ENCODE data around the gene CSF3.

- TF ChIP-seq ZNF274 (IDR thresholded peaks at IDR 0.05; ENCODE audit: low read depth, low read length) (no peak), SUZ12 (IDR thresholded peaks at IDR 0.05; ENCODE audit: extremely low read depth, insufficient read depth, insufficient read length) (no peak)
Observed at GRCh38 chr17:40062329-40063186, 47.3 kb downstream of the CSF3 start, which contains the start of gene THRA.

Measured in NT2/D1 (cell line).